ENCODE data around the gene S100A13. TPM values are rescaled to one million over a fixed set of nuclear protein-coding genes. Genes with fewer than 3 reads are reported as not detected.
"Not testable (repeated sequence)": the region's sequence is repeated elsewhere in the genome, so short reads cannot be mapped to it uniquely, and the experiment has no call there.

The S100A13 gene
- total RNA-seq, 2 donors from 2014 or later = 13.5 to 16.4 TPM

DNA sequence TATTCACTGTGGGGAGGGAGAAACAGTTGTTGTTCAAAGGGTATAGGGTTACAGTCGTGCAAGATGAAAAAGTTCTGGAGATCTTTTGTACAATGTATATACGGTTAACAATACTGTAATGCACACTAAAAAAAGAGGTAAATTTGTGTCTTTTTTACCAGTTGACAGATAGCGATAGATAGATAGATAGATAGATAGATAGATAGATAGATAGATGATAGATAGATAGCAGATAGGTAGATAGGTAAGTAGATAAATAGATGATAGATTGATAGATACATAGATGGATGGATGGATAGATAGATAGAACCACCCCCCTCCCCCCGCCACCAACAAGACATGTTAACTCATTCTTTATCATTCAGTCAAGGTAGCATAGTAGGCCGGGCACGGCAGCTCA lies 24.6 kb downstream of the S100A13 start:
- H3K4me1 Mint-ChIP-seq (ENCODE audit: low read depth) = peaks cover 13% of the 10 kb centered on the region
- H3K27ac Mint-ChIP-seq = no peak overlapping the region
- H3K36me3 Mint-ChIP-seq (ENCODE audit: insufficient read depth in 2 of 2) = no peaks in the 10 kb centered on the region
- no peaks in the 10 kb centered on the region for H3K27me3 Mint-ChIP-seq (ENCODE audit: low read depth)
- ATAC-seq (replicated peaks in 1 of 2) = no peak
- DNase-seq = no peak
- H3K9me3 Mint-ChIP-seq = no peaks in the 10 kb centered on the region
- no peak overlapping the region for H3K4me3 Mint-ChIP-seq

DNA sequence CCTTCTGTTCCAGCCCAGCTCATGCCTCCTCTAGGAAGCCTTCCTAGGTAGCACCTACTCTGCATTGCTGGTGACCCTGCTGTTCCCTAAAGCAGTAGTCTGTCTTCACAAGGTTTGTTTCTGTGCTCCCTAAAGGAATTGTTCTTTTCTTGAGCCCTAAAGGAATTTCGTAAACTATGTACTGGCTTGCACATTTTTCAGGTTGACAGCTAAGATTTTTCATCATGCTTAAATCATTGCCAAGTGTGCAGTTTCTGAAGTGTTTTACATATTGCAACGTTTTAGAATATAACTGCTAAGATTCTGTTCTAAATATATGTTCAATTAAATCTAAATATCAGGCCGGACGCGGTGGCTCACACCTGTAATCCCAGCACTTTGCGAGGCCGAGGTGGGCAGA lies 27.5 kb downstream of the S100A13 start:
- H3K4me1 Mint-ChIP-seq (ENCODE audit: low read depth) = peaks cover 24% of the 10 kb centered on the region
- DNase-seq = no peak
- H3K36me3 Mint-ChIP-seq (ENCODE audit: insufficient read depth in 2 of 2) = no peaks in the 10 kb centered on the region
- H3K27me3 Mint-ChIP-seq (ENCODE audit: low read depth) = no peaks in the 10 kb centered on the region
- no peaks in the 10 kb centered on the region for H3K9me3 Mint-ChIP-seq
- no peak for ATAC-seq (replicated peaks in 1 of 2)
- no peak overlapping the region for H3K4me3 Mint-ChIP-seq
- H3K27ac Mint-ChIP-seq = no peak overlapping the region

DNA sequence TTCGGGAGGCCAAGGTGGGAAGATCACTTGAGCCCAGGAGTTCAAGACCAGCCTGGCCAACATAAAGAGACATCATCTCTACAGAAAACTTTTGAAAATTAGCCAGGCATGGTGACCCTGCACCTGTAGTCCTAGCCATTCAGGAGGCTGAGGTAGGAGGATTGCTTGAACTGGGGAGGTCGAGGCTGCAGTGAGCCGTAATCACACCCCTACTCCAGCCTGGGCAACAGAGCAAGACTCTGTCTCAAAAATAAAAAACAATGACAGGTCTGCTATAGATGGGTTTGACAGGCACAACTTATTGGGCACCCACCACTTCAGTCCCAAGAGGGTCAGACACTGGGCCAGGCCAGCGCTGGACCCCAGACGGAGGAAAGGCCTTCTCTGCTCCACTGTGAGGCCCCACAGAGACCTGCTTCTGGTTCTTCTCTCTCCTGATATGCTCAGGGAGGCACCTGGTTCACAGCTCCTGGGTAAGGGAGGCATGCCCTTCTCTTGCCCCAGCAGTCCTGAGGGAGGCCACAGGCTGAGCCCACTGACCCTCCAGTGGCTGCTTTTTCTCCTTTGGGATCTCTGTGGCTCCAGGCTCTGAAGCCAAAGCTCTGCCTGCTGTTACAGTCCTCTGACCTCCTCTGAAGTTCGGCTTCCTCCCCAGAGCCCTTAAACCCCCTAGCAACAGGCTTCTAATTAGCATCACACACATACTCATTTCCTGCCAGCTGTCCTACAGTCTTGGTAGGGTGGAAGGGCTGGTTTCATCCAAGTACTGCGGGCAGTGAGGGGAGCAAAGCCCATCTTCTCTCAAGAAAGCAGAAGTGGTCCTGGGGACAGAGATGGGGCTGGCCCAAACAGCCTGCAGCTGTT lies 28.8 kb downstream of the S100A13 start:
- H3K4me3 Mint-ChIP-seq = peak overlapping the region; percentile 20 to 41
- ATAC-seq (replicated peaks in 1 of 2) (peak; percentile 67 to 74), DNase-seq (peak; percentile 14 to 32)
- no peaks in the 10 kb centered on the region for H3K36me3 Mint-ChIP-seq (ENCODE audit: insufficient read depth in 2 of 2)
- no peaks in the 10 kb centered on the region for H3K9me3 Mint-ChIP-seq
- H3K27me3 Mint-ChIP-seq (ENCODE audit: low read depth) = no peaks in the 10 kb centered on the region
- peaks cover 24% of the 10 kb centered on the region for H3K4me1 Mint-ChIP-seq (ENCODE audit: low read depth)
- H3K27ac Mint-ChIP-seq = peak overlapping the region; percentile 23

DNA sequence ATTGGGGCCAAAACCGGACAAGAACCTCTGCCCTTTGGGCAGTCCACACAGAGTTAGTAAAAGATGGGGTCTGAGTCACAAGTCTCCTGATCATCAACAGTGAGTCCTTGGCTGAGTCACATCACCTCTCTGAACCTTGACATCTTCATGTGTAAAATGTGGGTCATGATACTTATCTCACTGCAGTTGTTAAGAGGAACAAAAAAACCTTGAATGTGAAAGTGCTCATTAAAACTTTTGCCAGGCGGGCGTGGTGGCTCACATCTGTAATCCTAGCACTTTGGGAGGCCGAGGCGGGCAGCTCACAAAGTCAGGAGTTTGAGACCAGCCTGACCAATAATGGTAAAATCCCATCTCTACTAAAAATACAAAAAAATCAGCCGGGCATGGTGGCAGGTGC lies 30.1 kb downstream of the S100A13 start:
- ATAC-seq (replicated peaks in 1 of 2) (peak; percentile 97 to 99), DNase-seq (peak; percentile 33 to 38)
- peak overlapping the region; percentile 35 to 51 for H3K4me3 Mint-ChIP-seq
- H3K9me3 Mint-ChIP-seq = no peaks in the 10 kb centered on the region
- H3K27ac Mint-ChIP-seq = peak overlapping the region; percentile 70
- H3K4me1 Mint-ChIP-seq (ENCODE audit: low read depth) = peaks cover 24% of the 10 kb centered on the region
- no peaks in the 10 kb centered on the region for H3K36me3 Mint-ChIP-seq (ENCODE audit: insufficient read depth in 2 of 2)
- no peaks in the 10 kb centered on the region for H3K27me3 Mint-ChIP-seq (ENCODE audit: low read depth)

DNA sequence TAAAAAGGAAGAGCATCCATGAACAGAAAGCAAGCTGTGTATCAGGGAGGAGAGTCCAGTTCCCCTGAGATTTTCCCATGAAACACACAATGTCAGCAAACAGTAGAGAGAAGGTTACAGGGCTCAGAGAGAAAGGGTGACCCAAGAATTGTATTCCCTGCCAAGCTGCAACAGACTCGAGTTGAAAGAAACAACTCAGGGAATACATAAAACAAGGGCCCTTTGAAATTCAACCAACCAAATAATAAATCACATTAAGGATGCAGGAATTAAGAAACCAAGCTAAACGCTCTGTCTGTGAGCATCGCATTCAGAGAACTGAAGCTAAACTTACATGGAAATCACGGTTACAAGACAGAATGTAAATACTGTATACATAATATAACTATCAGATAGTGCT lies 34.6 kb downstream of the S100A13 start:
- DNase-seq (no peak), ATAC-seq (replicated peaks in 1 of 2) (no peak)
- H3K9me3 Mint-ChIP-seq = no peaks in the 10 kb centered on the region
- no peaks in the 10 kb centered on the region for H3K36me3 Mint-ChIP-seq (ENCODE audit: insufficient read depth in 2 of 2)
- H3K27me3 Mint-ChIP-seq (ENCODE audit: low read depth) = no peaks in the 10 kb centered on the region
- no peak overlapping the region for H3K4me3 Mint-ChIP-seq
- H3K27ac Mint-ChIP-seq = no peak overlapping the region
- H3K4me1 Mint-ChIP-seq (ENCODE audit: low read depth) = peaks cover 11% of the 10 kb centered on the region

DNA sequence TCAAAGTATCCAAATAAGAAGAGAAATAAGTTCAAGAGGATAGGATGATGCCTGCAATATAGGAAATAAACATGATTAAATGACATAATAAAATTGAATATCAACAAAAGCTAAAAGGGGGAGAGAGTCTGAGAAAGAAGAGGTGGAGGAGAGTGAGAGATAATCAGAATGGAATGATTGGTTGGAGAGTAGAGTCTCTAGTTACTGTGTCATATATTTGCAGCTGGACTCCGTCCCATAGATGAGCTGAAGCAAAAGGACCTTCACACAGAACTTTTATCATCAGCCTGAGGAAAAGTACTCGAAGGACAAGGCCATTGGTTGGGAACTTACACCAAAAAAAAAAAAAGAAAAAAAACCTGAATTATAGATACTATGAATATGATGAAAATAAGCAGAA lies 38.8 kb downstream of the S100A13 start:
- Mint-ChIP-seq H3K27ac (peak overlapping the region; percentile 2), H3K27me3 (ENCODE audit: low read depth) (peaks cover 7% of the 10 kb centered on the region), H3K4me1 (ENCODE audit: low read depth) (no peaks in the 10 kb centered on the region), H3K9me3 (no peaks in the 10 kb centered on the region), H3K4me3 (no peak overlapping the region), H3K36me3 (ENCODE audit: insufficient read depth in 2 of 2) (no peaks in the 10 kb centered on the region)
- ATAC-seq (replicated peaks in 1 of 2) (no peak), DNase-seq (no peak)

DNA sequence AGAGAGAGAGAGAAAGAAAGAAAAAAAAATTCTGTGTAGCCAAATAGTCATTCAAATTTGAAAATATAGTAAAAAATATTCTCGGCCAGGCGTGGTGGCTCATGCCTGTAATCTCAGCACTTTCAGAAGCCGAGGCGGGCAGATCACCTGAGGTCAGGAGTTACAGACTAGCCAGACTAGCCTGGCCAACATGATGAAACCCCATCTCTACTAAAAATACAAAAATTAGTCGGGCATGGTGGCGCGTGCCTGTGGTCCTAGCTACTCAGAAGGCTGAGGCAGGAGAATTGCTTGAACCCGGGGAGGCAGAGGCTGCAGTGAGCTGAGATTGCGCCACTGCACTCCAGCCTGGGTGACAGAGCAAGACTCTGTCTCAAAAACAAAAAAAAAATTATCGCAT lies 39.3 kb downstream of the S100A13 start:
- ATAC-seq (replicated peaks in 1 of 2); H3K9me3 Mint-ChIP-seq; H3K27me3 Mint-ChIP-seq (ENCODE audit: low read depth): not testable (repeated sequence)

DNA sequence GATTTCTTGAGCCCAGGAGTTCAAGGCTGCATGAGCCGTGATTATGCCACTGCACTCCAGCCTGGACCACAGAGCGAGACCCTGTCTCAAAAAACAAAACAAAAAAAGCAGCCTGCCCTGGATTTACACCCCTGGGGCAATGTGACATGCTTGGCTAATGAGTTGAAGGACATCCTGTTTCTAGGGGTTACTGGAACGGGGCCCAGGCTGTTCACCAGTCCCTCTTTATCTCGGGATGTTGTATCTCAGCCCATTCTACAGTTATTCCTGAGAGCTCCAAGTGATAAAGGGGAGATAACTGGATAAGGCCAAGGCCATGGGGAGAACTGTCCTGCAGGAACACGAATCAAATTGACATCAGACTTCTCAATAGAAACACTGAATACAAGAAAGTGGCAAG lies 40.0 kb downstream of the S100A13 start:
- H3K36me3 Mint-ChIP-seq (ENCODE audit: insufficient read depth in 2 of 2) = no peaks in the 10 kb centered on the region
- DNase-seq (no peak), ATAC-seq (replicated peaks in 1 of 2) (no peak)
- H3K9me3 Mint-ChIP-seq = no peaks in the 10 kb centered on the region
- no peak overlapping the region for H3K27ac Mint-ChIP-seq
- H3K4me1 Mint-ChIP-seq (ENCODE audit: low read depth) = no peaks in the 10 kb centered on the region
- peaks cover 7% of the 10 kb centered on the region for H3K27me3 Mint-ChIP-seq (ENCODE audit: low read depth)
- H3K4me3 Mint-ChIP-seq = no peak overlapping the region

More for the DNA sequence above, 39.3 kb downstream of the S100A13 start:
- H3K36me3 Mint-ChIP-seq (ENCODE audit: insufficient read depth in 2 of 2); DNase-seq; H3K27ac Mint-ChIP-seq; H3K4me3 Mint-ChIP-seq; H3K4me1 Mint-ChIP-seq (ENCODE audit: low read depth): not testable (repeated sequence)

DNA sequence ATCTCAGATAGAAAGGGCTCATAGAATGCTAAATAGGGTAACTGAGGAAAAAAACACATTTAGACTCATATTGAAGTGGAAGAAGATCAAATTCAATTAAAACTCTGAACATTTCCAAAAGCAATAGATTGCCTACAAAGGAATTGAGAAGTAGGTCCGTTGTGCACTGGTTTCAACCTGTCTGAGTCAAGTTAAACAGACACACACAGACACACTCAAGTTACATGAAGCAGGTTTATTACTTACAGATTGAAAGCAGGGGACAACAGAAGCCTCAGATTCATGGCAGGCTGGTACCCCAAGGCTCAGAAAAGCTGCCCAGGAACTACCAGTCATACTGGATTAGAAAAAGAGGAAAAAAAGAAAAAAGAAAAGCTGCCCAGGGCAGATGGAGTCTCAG lies 41.0 kb downstream of the S100A13 start:
- peaks cover 7% of the 10 kb centered on the region for H3K27me3 Mint-ChIP-seq (ENCODE audit: low read depth)
- no peaks in the 10 kb centered on the region for H3K36me3 Mint-ChIP-seq (ENCODE audit: insufficient read depth in 2 of 2)
- no peaks in the 10 kb centered on the region for H3K4me1 Mint-ChIP-seq (ENCODE audit: low read depth)
- H3K9me3 Mint-ChIP-seq = no peaks in the 10 kb centered on the region
- H3K4me3 Mint-ChIP-seq = no peak overlapping the region
- ATAC-seq (replicated peaks in 1 of 2) (no peak), DNase-seq (no peak)
- H3K27ac Mint-ChIP-seq = no peak overlapping the region

DNA sequence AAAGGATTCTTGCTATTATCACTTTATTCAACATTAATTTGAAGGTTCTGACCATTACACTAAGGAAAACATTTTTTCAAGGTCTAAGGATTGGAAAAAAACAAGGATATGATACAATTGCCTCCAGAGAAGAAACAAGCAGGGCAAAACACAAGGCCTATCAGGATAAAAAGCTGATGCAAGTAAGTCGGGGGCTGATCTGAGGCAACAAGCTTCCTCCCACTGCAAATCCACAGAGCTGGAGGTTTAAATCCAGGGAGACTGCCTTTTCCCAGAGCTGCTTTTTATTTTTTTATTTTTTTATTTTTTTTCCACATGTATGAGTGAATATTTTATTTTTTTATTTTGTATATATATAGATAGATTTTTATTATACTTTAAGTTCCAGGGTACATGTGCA lies 42.3 kb downstream of the S100A13 start:
- H3K9me3 Mint-ChIP-seq = no peaks in the 10 kb centered on the region
- peaks cover 7% of the 10 kb centered on the region for H3K27me3 Mint-ChIP-seq (ENCODE audit: low read depth)
- H3K4me3 Mint-ChIP-seq = no peak overlapping the region
- ATAC-seq (replicated peaks in 1 of 2) (no peak), DNase-seq (no peak)
- H3K27ac Mint-ChIP-seq = no peak overlapping the region
- no peaks in the 10 kb centered on the region for H3K4me1 Mint-ChIP-seq (ENCODE audit: low read depth)
- no peaks in the 10 kb centered on the region for H3K36me3 Mint-ChIP-seq (ENCODE audit: insufficient read depth in 2 of 2)

DNA sequence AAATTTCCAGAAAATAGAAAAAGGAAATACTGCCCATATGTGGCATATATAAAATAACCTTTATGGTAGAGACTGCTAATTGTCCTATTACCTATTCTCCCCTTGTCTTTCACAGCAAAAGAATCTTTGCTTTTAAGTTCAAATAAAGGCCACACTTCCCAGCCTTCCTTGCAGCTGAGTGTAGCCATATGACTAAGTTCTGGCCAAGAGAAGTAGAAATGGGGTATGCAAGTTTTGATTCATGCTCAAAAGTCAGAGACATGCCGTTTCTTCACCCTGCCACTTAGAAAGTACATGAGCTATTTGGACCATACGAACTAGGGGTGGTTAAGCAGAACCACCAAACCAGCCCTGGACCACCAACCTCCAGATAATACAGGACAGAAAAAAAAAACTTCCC lies 43.3 kb downstream of the S100A13 start:
- no peaks in the 10 kb centered on the region for H3K4me1 Mint-ChIP-seq (ENCODE audit: low read depth)
- no peak overlapping the region for H3K27ac Mint-ChIP-seq

DNA sequence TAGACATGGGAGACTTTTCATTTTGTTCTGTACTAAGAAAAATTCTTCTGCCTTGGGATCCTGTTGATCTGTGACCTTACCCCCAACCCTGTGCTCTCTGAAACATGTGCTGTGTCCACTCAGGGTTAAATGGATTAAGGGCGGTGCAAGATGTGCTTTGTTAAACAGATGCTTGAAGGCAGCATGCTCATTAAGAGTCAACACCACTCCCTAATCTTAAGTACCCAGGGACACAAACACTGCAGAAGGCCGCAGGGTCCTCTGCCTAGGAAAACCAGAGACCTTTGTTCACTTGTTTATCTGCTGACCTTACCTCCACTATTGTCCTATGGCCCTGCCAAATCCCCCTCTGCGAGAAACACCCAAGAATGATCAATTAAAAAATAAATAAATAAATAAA lies 43.8 kb downstream of the S100A13 start:
- not testable (repeated sequence) for DNase-seq; H3K27ac Mint-ChIP-seq; H3K4me1 Mint-ChIP-seq (ENCODE audit: low read depth); ATAC-seq (replicated peaks in 1 of 2); H3K9me3 Mint-ChIP-seq; H3K36me3 Mint-ChIP-seq (ENCODE audit: insufficient read depth in 2 of 2); H3K4me3 Mint-ChIP-seq
- H3K27me3 Mint-ChIP-seq (ENCODE audit: low read depth) = peaks cover 17% of the 10 kb centered on the region

More for the DNA sequence above, 43.3 kb downstream of the S100A13 start:
- DNase-seq (no peak), ATAC-seq (replicated peaks in 1 of 2) (no peak)
- no peaks in the 10 kb centered on the region for H3K36me3 Mint-ChIP-seq (ENCODE audit: insufficient read depth in 2 of 2)
- no peak overlapping the region for H3K4me3 Mint-ChIP-seq
- no peaks in the 10 kb centered on the region for H3K9me3 Mint-ChIP-seq
- peaks cover 12% of the 10 kb centered on the region for H3K27me3 Mint-ChIP-seq (ENCODE audit: low read depth)

DNA sequence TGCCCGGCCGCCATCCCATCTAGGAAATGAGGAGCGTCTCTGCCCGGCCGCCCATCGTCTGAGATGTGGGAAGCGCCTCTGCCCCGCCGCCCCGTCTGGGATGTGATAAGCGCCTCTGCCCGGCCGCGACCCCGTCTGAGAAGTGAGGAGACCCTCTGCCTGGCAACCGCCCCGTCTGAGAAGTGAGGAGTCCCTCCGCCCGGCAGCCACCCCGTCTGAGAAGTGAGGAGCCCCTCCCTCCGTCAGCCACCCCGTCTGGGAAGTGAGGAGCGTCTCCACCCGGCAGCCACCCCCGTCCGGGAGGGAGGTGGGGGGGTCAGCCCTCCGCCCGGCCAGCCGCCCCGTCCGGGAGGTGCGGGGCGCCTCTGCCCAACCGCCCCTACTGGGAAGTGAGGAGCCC lies 44.5 kb downstream of the S100A13 start:
- H3K4me1 Mint-ChIP-seq (ENCODE audit: low read depth); H3K9me3 Mint-ChIP-seq; DNase-seq; H3K27ac Mint-ChIP-seq; ATAC-seq (replicated peaks in 1 of 2); H3K4me3 Mint-ChIP-seq; H3K36me3 Mint-ChIP-seq (ENCODE audit: insufficient read depth in 2 of 2): not testable (repeated sequence)
- peaks cover 24% of the 10 kb centered on the region for H3K27me3 Mint-ChIP-seq (ENCODE audit: low read depth)

DNA sequence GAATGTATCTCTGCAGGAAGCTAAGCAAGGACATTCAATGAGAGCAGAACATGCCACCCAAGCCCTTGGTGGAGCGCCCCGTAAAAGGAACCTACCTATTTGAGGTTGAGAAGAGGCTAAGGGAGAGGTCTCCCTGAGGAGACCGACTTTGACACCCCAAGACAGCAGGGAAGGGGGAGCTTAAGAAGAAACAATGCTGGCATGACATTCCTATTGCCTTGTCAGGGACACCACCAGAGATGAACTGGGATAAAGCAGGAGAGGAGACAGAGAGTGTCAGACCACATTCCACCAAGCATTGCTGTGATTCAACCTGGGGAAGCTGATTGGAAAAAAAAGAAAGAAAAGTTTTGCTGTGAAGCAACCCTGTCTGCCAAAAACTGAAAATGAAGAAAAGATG lies 48.4 kb downstream of the S100A13 start:
- peaks cover 24% of the 10 kb centered on the region for H3K27me3 Mint-ChIP-seq (ENCODE audit: low read depth)
- no peaks in the 10 kb centered on the region for H3K36me3 Mint-ChIP-seq (ENCODE audit: insufficient read depth in 2 of 2)
- H3K4me1 Mint-ChIP-seq (ENCODE audit: low read depth) = no peaks in the 10 kb centered on the region
- ATAC-seq (replicated peaks in 1 of 2) = no peak
- no peaks in the 10 kb centered on the region for H3K9me3 Mint-ChIP-seq
- no peak for DNase-seq
- no peak overlapping the region for H3K27ac Mint-ChIP-seq
- H3K4me3 Mint-ChIP-seq = no peak overlapping the region
